Measurements from ENCODE around the gene MRPL34. TPM values are rescaled to one million over a fixed set of nuclear protein-coding genes. Genes with fewer than 3 reads are reported as not detected.
A peak's percentile ranks its signal among the peaks of the same experiment; 100 is the strongest.

The MRPL34 gene
- total and polyA plus RNA-seq, 9 of the 15 experiments (the other 6 are each of a cell fraction or from before 2014, with no cell fraction given) = 11.5 to 256 (median 72.5) TPM

DNA sequence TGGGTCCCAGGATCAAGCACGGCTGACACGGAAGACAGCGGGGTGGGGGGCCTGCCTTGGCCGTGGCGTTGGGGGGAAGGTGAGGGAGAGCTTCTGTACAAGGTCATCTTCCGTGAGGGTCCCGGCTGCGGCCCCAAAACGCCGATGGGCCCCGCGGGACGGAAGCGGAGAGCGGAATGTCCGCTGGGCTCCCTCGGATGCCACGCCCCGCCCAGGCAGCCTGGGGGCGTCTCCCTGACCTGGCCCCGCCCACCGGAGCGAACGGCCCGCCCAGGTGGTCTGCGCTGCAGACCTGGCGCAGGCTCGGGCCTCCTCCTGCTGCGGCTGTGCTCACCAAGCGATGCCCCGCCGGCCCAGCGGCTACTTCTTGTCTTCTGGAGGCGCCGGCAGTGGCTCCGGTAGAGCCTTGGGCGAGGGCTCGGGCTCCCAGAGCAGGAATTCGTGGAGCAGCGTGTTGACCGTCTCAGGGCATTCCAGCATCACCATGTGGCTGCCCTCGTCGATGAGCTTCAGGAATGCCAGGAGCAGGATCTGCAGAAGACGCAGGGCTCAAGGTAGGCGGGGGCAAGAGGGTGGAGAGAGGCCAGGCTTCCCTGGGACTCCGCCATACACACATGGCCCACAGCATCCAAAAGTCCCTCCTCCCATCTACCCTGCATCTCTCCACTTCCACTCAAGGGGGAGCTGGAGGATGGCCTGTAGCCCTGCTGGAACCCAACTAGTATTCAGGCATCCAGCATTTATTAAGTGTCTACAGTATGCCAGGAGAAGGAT lies 13.2 kb upstream of the MRPL34 start (continued):
- TF ChIP-seq ETV1 (tag; conservative IDR thresholded peaks at IDR 0.05; ENCODE audit: low read depth) (no peak), CEBPZ (IDR thresholded peaks at IDR 0.05; ENCODE audit: borderline replicate concordance, low read depth, low read length) (no peak), RBM34 (IDR thresholded peaks at IDR 0.05; ENCODE audit: borderline replicate concordance, insufficient read depth, low read length) (0 out of 2 replicates have a peak, but pooled peaks have one; percentile 50), GTF2A2 (tag; IDR thresholded peaks at IDR 0.05) (no peak), ETS1 (conservative IDR thresholded peaks at IDR 0.05; ENCODE audit: control insufficient read depth, low read depth, low read length) (0 out of 2 replicates have a peak, but pooled peaks have one; percentile 52), TEAD2 (tag; IDR thresholded peaks at IDR 0.05) (no peak), CREB3L1 (IDR thresholded peaks at IDR 0.05; ENCODE audit: borderline replicate concordance, low read depth) (peak; percentile 31; the same call in 1 of the 2 replicates), ZFP1 (CRISPR knock-in tag; IDR thresholded peaks at IDR 0.05) (no peak), ARNT (IDR thresholded peaks at IDR 0.05) (peak; percentile 28 to 73; a peak in 1 of 4 replicates)
- TF ChIP-seq, protein P1, sequence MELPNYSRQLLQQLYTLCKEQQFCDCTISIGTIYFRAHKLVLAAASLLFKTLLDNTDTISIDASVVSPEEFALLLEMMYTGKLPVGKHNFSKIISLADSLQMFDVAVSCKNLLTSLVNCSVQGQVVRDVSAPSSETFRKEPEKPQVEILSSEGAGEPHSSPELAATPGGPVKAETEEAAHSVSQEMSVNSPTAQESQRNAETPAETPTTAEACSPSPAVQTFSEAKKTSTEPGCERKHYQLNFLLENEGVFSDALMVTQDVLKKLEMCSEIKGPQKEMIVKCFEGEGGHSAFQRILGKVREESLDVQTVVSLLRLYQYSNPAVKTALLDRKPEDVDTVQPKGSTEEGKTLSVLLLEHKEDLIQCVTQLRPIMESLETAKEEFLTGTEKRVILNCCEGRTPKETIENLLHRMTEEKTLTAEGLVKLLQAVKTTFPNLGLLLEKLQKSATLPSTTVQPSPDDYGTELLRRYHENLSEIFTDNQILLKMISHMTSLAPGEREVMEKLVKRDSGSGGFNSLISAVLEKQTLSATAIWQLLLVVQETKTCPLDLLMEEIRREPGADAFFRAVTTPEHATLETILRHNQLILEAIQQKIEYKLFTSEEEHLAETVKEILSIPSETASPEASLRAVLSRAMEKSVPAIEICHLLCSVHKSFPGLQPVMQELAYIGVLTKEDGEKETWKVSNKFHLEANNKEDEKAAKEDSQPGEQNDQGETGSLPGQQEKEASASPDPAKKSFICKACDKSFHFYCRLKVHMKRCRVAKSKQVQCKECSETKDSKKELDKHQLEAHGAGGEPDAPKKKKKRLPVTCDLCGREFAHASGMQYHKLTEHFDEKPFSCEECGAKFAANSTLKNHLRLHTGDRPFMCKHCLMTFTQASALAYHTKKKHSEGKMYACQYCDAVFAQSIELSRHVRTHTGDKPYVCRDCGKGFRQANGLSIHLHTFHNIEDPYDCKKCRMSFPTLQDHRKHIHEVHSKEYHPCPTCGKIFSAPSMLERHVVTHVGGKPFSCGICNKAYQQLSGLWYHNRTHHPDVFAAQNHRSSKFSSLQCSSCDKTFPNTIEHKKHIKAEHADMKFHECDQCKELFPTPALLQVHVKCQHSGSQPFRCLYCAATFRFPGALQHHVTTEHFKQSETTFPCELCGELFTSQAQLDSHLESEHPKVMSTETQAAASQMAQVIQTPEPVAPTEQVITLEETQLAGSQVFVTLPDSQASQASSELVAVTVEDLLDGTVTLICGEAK (IDR thresholded peaks at IDR 0.05) = 0 out of 2 replicates have a peak, but pooled peaks have one; percentile 38
- TF ChIP-seq, protein P1 (CRISPR knock-in tag; IDR thresholded peaks at IDR 0.05) = no peak

Measured in K562 (cell line).